GM23248 (cell line): ENCODE measurements around the gene GSTT4. TPM values are rescaled to one million over a fixed set of nuclear protein-coding genes. Genes with fewer than 3 reads are reported as not detected.
"Not testable (repeated sequence)": the region's sequence is repeated elsewhere in the genome, so short reads cannot be mapped to it uniquely, and the experiment has no call there.

Experiments
- DNase-seq: peaks from one replicate; pipeline ENCODE4 v3.0.0-alpha.2; 2015
- H2AFZ ChIP-seq: fragments of 200-600 bp; sonication (generic); 2 replicates; pipeline ENCODE4 v1.6.1; 2016; ENCODE audit warnings: antibody characterized with exemption
- H3F3A ChIP-seq: fragments of 200-600 bp; sonication (generic); 2 replicates; pipeline ENCODE4 v1.6.1; 2016; ENCODE audit warnings: mild to moderate bottlenecking, antibody characterized with exemption, mixed run types; ENCODE audit not compliant: insufficient read depth
- H3K27ac ChIP-seq: fragments of 200-600 bp; sonication (generic); 2 replicates; pipeline ENCODE4 v1.5.1; 2016; ENCODE audit warnings: mild to moderate bottlenecking
- H3K27me3 ChIP-seq: fragments of 200-600 bp; sonication (generic); replicated peaks from 2 replicates; pipeline ENCODE4 v1.6.1; 2016; ENCODE audit warnings: mild to moderate bottlenecking; ENCODE audit not compliant: insufficient read depth
- H3K36me3 ChIP-seq: fragments of 200-600 bp; sonication (generic); 2 replicates; pipeline ENCODE4 v1.6.1; 2016; ENCODE audit warnings: low read depth, mild to moderate bottlenecking
- H3K4me1 ChIP-seq: fragments of 200-600 bp; sonication (generic); 2 replicates; pipeline ENCODE4 v1.6.1; 2016; ENCODE audit warnings: mild to moderate bottlenecking; ENCODE audit not compliant: insufficient read depth
- H3K4me2 ChIP-seq: fragments of 200-600 bp; sonication (generic); one replicate; pipeline ENCODE4 v1.6.1; 2016; ENCODE audit warnings: mild to moderate bottlenecking; ENCODE audit not compliant: unreplicated experiment
- H3K4me3 ChIP-seq: fragments of 200-600 bp; sonication (generic); 2 replicates; pipeline ENCODE4 v1.5.1; 2016; ENCODE audit warnings: mild to moderate bottlenecking
- H3K79me2 ChIP-seq: fragments of 200-600 bp; sonication (generic); 2 replicates; pipeline ENCODE4 v1.6.1; 2016; ENCODE audit warnings: mild to moderate bottlenecking; ENCODE audit not compliant: insufficient read depth
- H3K9ac ChIP-seq: fragments of 200-600 bp; sonication (generic); 2 replicates; pipeline ENCODE4 v1.6.1; 2016; ENCODE audit warnings: mild to moderate bottlenecking
- H3K9me2 ChIP-seq: fragments of 200-600 bp; sonication (generic); 2 replicates; pipeline ENCODE4 v1.6.1; 2016; ENCODE audit warnings: mixed run types, mild to moderate bottlenecking, moderate library complexity; ENCODE audit not compliant: insufficient read depth
- H3K9me3 ChIP-seq: fragments of 200-600 bp; sonication (generic); one replicate; pipeline ENCODE4 v1.6.1; 2017; ENCODE audit warnings: low read depth
- H4K20me1 ChIP-seq: fragments of 200-600 bp; sonication (generic); 2 replicates; pipeline ENCODE4 v1.6.0; 2016; ENCODE audit not compliant: insufficient read depth
- WGBS, 2 experiments: methylation state at CpG; one replicate each; pipeline ENCODE4 v1.1.6; 2015 to 2017; ENCODE audit warnings: low lambda C conversion rate in 2 of 2, low coverage in 1 of 2; ENCODE audit errors: missing lambda C conversion rate in 2 of 2; 5-methylcytosine and 5-hydroxymethylcytosine counted together
- in situ Hi-C: fragments of 300-500 bp; cut with MboI; formaldehyde crosslinking; loops from 2 replicates; pipeline ENCODE4 v1.15.0; 2020
- polyA plus RNA-seq: library from polyadenylated mRNA; unstranded; fragments of >200 nt; fragmentation: Nextera tagmentation; extraction: Ambion mirVana; gene quantifications from 2 replicates; pipeline ENCODE4 v1.2.1, GENCODE V29; 2016
- total RNA-seq: library from RNA; depleted of rRNA; stranded (reverse); fragments of >200 nt; shearing (Covaris generic); gene quantifications from 2 replicates; pipeline ENCODE4 v1.2.3, GENCODE V29; 2014; rRNA removed

The GSTT4 gene
- total and polyA plus RNA-seq, 2 experiments from 2014 or later = not detected

DNA sequence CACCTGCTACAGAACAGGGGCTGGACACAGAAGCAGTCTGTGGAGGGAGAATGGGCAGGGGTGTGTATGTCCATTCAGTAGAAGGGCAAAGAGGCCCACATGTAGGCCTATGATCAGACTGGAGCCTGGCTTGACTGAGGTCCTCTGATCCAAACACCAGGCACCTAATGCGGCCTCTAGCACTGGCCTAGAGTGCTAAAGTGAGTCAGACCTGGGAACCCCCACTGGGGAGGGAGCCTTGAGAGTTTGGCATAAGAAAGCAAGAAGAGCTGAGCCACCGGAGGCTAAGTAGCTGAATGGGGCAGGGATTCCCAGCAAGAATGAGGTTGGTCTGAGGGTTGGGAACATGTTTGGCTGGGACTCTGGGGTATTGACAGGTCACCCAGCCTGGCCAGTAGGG is 53.9 kb downstream of the GSTT4 start:
- H3K27me3 ChIP-seq, H3K9me3 ChIP-seq, H3K27ac ChIP-seq, H3K4me3 ChIP-seq, H4K20me1 ChIP-seq, H2AFZ ChIP-seq, H3F3A ChIP-seq, in situ Hi-C loops, H3K4me1 ChIP-seq, H3K9me2 ChIP-seq, H3K4me2 ChIP-seq, H3K36me3 ChIP-seq, H3K79me2 ChIP-seq, H3K9ac ChIP-seq: not testable (repeated sequence)
- peak; percentile 40 for DNase-seq
- 81 to 86% methylated on average over 2 of the region's 2 CpGs for WGBS, 2 experiments

DNA sequence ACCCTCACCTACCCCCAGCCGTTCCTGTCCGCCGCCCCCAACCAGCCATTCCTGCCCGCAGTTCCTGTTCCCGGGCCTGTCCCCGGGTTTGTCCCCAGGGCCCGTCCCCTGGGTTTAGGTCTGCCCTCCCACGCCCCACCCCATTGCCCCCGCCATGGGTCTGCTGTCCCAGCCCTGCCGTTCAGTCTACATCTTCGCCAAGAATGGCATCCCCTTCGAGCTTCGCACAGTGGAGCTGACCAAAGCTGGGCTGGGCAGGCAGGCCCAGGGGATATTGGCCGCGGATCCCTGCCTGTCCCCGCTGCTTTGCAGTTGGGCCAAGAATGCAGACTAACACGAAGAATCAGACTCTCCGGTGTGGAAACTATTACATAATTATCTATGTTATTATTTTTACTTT is 55.5 kb downstream of the GSTT4 start:
- H3K4me1 ChIP-seq, H2AFZ ChIP-seq, H3F3A ChIP-seq, H3K9me2 ChIP-seq, H3K4me2 ChIP-seq, H3K36me3 ChIP-seq, H3K79me2 ChIP-seq, DNase-seq, H3K9ac ChIP-seq, H3K4me3 ChIP-seq, H3K27me3 ChIP-seq, H3K27ac ChIP-seq, in situ Hi-C loops, H4K20me1 ChIP-seq, H3K9me3 ChIP-seq: not testable (repeated sequence)
- WGBS, 2 experiments = 69 to 77% methylated on average over 7 to 18 of the region's 18 CpGs

Other genes with a start within 250 kb of the GSTT4 start
- gene C22orf15, start 242.5 kb downstream of the GSTT4 start, total RNA-seq = 0.13 TPM in 1 of 2 replicates, not detected in the other
- 0.41 and 0.54 TPM in 2 replicates for gene C22orf15, start 242.5 kb downstream of the GSTT4 start, polyA plus RNA-seq
- 1.6 TPM in 1 of 2 replicates, not detected in the other for gene CHCHD10, start 237.5 kb downstream of the GSTT4 start, total RNA-seq
- gene CHCHD10, start 237.5 kb downstream of the GSTT4 start, polyA plus RNA-seq = 20.3 and 22.3 TPM in 2 replicates
- gene MMP11, start 232.6 kb downstream of the GSTT4 start, total RNA-seq = 2.9 and 18.2 TPM in 2 replicates
- 1.3 and 2.5 TPM in 2 replicates for gene MMP11, start 232.6 kb downstream of the GSTT4 start, polyA plus RNA-seq
- 34.9 and 63.9 TPM in 2 replicates for gene SMARCB1, start 218.5 kb downstream of the GSTT4 start, total RNA-seq
- 85.2 and 85.4 TPM in 2 replicates for gene SMARCB1, start 218.5 kb downstream of the GSTT4 start, polyA plus RNA-seq
- 1.2 and 2.3 TPM in 2 replicates for gene DERL3, start 166.4 kb downstream of the GSTT4 start, total RNA-seq
- 0.73 and 0.76 TPM in 2 replicates for gene DERL3, start 166.4 kb downstream of the GSTT4 start, polyA plus RNA-seq
- 8.5 and 16.6 TPM in 2 replicates for gene SLC2A11, start 147.6 kb downstream of the GSTT4 start, total RNA-seq
- gene SLC2A11, start 147.6 kb downstream of the GSTT4 start, polyA plus RNA-seq = 5.7 and 6.1 TPM in 2 replicates
- 262 and 335 TPM in 2 replicates for gene MIF, start 111.1 kb downstream of the GSTT4 start, total RNA-seq
- 2,233 and 2,246 TPM in 2 replicates for gene MIF, start 111.1 kb downstream of the GSTT4 start, polyA plus RNA-seq
- 5.3 and 8.7 TPM in 2 replicates for gene GSTT2B, start 44.3 kb downstream of the GSTT4 start, total RNA-seq
- gene GSTT2B, start 44.3 kb downstream of the GSTT4 start, polyA plus RNA-seq = 13.7 and 15.6 TPM in 2 replicates
- not detected in 2 replicates for gene DDTL, start 38.6 kb downstream of the GSTT4 start, total RNA-seq
- 1.3 and 2.4 TPM in 2 replicates for gene DDTL, start 38.6 kb downstream of the GSTT4 start, polyA plus RNA-seq
- 80.8 and 96.1 TPM in 2 replicates for gene DDT, start 31.0 kb downstream of the GSTT4 start, total RNA-seq
- 163 and 164 TPM in 2 replicates for gene DDT, start 31.0 kb downstream of the GSTT4 start, polyA plus RNA-seq
- 0.65 and 2.1 TPM in 2 replicates for gene GSTT2, start 25.3 kb downstream of the GSTT4 start, total RNA-seq
- 1.2 and 1.4 TPM in 2 replicates for gene GSTT2, start 25.3 kb downstream of the GSTT4 start, polyA plus RNA-seq
- 21.5 and 28.7 TPM in 2 replicates for gene CABIN1, start 5.9 kb upstream of the GSTT4 start, total RNA-seq
- gene CABIN1, start 5.9 kb upstream of the GSTT4 start, polyA plus RNA-seq = 10.6 and 14.3 TPM in 2 replicates
- under 0.01 TPM in 1 of 2 replicates, not detected in the other for gene SUSD2, start 176.0 kb upstream of the GSTT4 start, total RNA-seq
- 0.24 and 0.28 TPM in 2 replicates for gene SUSD2, start 176.0 kb upstream of the GSTT4 start, polyA plus RNA-seq
- 0.38 and 1.3 TPM in 2 replicates for gene GGT5, start 239.6 kb upstream of the GSTT4 start, total RNA-seq
- gene GGT5, start 239.6 kb upstream of the GSTT4 start, polyA plus RNA-seq = 5.0 and 5.1 TPM in 2 replicates